Astrocyte of the spinal cord (primary cell): ENCODE measurements around the gene NDUFAF8.
A peak's percentile ranks its signal among the peaks of the same experiment; 100 is the strongest.

ENCODE experiments used
- DNase-seq: peaks from one replicate; pipeline ENCODE4 v3.0.0; 2011; ENCODE audit warnings: low read depth, low spot score
- H3K4me3 ChIP-seq: 2 replicates; pipeline ENCODE4 v1.5.1; 2011; ENCODE audit warnings: low read depth, mild to moderate bottlenecking, low read length, moderate library complexity
- in situ Hi-C: cut with HindIII; loops from 2 replicates; pipeline ENCODE4 v1.10.0; 2017; ENCODE audit warnings: low sequenced_read_pairs
- TF ChIP-seq, protein P1 (sequence below): IDR thresholded peaks from 2 replicates; pipeline ENCODE4 v1.5.1; 2012; ENCODE audit warnings: low read depth, mild to moderate bottlenecking, low read length, inconsistent platforms

NDUFAF8 gene

DNA sequence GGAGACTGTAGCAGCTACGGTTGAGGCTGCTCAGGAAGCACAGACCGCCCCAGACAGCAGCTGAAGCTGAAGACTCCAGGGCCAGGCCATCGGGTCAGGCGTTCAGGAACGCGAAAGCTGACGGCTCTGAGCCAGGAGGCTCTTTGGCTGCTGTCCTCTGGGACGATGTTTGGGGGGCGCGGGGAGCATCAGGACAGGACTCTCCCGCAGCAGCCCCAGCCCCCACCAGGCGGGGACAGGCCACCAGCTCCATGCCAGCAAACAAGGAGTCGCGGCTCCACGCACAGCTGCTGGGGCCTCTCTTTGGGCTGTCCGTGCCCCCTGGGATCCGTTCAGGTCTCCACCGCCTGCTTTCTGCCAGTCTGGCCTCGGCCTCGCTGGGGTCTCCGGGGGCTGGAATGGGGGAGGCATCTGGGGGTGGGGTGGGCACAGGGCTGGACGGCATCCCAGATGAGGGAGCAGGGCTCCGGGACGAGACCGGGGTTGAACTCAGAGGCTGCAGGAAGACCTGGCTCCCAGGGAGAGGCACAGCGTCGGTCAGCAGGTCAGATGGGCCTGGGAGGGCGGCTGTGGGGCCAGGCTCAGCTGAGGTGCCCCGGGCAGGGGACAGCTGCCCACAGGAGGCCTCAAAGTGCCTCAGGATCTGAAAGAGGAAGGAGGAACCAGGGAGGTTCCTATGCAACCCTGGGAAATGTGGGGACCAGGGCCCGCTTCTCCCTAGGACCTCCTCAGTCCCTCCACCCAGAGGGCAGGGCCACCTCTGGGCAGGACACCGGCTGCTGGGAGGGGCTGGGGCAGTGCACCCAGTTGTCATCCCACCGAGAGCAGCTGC lies 10.1 kb upstream of the NDUFAF8 start:
- TF ChIP-seq, protein P1, sequence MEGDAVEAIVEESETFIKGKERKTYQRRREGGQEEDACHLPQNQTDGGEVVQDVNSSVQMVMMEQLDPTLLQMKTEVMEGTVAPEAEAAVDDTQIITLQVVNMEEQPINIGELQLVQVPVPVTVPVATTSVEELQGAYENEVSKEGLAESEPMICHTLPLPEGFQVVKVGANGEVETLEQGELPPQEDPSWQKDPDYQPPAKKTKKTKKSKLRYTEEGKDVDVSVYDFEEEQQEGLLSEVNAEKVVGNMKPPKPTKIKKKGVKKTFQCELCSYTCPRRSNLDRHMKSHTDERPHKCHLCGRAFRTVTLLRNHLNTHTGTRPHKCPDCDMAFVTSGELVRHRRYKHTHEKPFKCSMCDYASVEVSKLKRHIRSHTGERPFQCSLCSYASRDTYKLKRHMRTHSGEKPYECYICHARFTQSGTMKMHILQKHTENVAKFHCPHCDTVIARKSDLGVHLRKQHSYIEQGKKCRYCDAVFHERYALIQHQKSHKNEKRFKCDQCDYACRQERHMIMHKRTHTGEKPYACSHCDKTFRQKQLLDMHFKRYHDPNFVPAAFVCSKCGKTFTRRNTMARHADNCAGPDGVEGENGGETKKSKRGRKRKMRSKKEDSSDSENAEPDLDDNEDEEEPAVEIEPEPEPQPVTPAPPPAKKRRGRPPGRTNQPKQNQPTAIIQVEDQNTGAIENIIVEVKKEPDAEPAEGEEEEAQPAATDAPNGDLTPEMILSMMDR = no peak
- in situ Hi-C loops = no loop called here
- H3K4me3 ChIP-seq = no peak overlapping the region
- no peak for DNase-seq

DNA sequence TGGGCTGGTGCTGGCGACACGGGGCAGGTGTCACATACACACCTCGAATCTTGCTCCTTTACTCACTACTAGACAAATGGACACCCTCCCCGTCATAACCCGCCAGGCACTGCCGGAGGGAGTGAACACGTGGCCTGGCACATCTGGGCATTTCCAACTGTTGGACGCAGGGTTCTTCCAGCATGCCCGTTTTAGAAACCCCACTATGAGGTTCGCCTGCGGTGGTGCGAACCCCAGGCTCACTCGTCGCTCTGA lies 9.5 kb upstream of the NDUFAF8 start:
- H3K4me3 ChIP-seq = no peak overlapping the region
- TF ChIP-seq, protein P1 = no peak
- in situ Hi-C loops = no loop called here
- DNase-seq = no peak

DNA sequence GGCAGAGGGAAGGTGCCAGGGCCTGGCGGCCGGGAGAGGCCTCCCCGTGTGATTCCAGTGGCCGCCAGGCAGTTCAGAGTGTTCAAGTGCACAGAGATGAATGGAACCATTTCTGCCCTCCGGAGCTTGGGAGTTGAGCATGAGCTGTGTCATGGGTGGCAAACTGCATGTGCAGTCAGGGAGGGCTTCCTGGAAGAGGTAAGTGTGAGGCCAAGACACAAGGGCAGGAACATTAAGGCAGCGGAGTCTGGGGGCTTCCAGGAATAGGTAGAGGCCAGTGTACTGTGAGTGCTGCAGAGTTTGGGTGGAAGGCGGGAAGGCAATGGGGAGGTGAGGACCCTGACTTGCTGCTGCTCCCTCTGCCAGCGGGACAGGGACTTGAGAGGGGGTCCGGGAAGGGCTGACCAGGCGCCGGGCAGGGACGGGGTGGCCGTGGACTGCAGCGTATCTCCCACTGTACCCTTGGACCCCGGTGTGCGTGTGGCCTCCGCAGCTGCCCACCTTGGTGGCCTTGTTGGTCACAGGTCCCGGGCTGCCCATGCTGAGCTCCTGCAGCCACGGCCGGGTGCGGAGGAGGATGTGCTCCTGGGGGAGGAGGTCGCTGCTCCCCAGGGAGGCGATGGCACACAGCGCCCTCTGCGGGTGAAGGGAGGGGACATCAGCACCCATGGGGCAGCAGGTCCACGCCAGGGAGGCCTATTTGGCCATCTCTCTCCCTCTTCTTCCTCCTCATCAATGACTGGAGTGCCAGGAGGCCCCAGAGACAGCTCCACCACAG lies 8.9 kb upstream of the NDUFAF8 start:
- no peak overlapping the region for H3K4me3 ChIP-seq
- no peak for DNase-seq
- TF ChIP-seq, protein P1 = peak; percentile 41
- in situ Hi-C loops = no loop called here

DNA sequence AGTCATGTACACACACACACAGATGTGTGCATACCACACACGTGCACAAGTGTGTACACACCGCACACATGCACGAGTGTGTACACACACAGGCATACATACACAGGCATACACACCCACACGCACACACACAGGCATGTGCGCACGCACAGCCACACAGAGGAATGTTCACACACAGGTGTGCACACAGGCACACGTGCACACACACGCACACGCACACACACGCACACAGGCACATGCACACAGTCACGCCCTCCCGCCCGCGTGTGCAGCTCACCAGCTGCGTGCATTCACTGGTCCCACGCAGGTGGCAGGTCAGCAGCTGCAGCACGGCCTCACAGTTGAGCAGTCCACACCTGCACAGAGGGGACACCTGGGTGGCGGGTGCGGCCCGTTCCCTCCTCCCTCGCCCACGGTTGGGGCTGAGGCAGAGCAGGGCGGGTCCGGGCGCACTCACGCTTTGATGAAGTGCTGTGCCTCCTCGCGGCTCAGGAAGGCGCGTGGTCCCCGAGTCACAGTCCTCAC lies 7.9 kb upstream of the NDUFAF8 start:
- TF ChIP-seq, protein P1 = no peak
- no peak overlapping the region for H3K4me3 ChIP-seq
- no peak for DNase-seq
- in situ Hi-C loops = no loop called here

DNA sequence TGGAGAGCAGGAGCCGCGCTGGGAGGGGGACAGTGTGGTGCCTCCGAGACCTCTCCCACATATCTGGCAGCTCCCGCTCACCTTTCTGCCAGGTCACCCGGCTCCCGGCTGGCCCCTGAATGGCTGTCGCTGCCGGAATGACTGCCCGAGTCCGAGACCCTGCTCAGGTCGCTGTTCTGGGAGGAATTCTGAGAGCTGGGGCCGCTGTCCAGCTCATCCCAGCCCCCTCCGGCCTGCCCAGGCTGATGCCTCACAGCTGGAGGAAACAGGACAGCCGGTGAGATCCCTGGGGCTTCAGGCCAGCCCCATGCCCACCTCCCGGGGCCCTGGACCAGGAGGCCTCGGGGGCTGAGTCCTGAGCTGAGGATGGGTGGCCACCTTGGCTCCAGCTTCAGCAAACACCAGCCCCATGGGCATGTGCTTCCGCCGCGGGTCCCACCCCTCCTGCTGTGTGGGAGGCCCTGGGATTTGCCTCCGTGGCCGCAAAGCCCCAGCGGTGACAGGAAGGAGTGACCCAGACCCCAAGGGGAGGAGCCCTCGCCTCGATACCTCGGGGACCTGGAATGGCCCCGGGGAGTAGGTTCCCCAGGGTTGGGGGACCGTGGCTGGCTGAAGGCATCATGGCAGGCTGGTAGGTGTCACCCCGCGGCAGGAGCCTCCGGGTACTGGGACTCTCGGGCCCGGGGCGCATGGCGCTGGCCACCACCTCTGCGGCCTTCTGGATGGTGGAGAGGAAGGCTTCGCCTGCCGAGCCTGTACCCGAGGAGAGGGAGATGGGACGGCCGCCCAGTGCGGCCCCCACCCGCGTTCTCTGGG lies 7.1 kb upstream of the NDUFAF8 start:
- in situ Hi-C loops = no loop called here
- TF ChIP-seq, protein P1 = no peak
- no peak for DNase-seq
- no peak overlapping the region for H3K4me3 ChIP-seq

DNA sequence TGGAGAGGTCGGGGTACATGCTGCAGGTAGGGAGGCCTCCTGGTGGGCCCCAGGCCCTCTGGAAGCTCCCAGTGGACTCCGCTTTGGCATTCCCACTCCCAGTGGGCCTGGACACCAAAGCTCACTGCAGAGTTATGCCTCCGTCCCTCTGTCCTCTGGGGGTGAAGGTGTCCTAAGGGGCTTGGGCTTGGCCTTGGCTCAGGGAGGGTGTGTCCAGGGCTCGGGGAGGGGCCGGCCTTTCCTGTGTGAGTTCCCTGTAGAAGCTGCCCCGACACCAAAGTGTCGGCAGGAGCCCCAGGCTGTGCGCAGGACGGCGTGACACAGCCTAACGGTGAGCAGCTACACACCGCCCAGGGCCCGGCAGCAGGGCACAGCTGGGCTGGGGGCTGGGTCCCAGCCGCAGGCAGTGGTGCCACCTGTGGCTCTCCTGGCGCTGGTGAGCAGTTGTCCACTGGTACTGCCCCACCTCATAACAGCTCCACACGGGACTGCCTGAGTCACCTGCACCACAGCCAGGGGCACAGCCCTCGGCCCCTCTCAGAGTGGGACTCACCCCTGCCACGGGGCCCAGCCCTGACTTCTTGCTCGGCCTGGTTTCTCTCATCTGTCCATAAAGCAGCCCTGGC lies 6.4 kb upstream of the NDUFAF8 start:
- in situ Hi-C loops = no loop called here
- TF ChIP-seq, protein P1 = no peak
- H3K4me3 ChIP-seq = no peak overlapping the region
- DNase-seq = no peak
